Lower leg skin (tissue), 3 donors: Measurements from ENCODE around the gene KCNQ1OT1.

Experiments used
- CTCF ChIP-seq, 3 donors: fragments of 450-650 bp; IDR thresholded peaks; one replicate each; pipeline ENCODE4 v1.5.1; 2016; ENCODE audit warnings: antibody characterized with exemption in 3 of 3, mild to moderate bottlenecking in 3 of 3, moderate library complexity in 2 of 3
- POLR2A ChIP-seq, 2 donors: fragments of 450-650 bp; IDR thresholded peaks; one replicate each; pipeline ENCODE4 v1.6.1; 2016 to 2017; ENCODE audit warnings: antibody characterized with exemption in 2 of 2, mild to moderate bottlenecking in 1 of 2, moderate library complexity in 1 of 2

GRCh38 chr11:2681408-2682145 is 18.2 kb downstream of the KCNQ1OT1 start:
- TF ChIP-seq POLR2A (IDR thresholded peaks at IDR 0.05) (no peak), CTCF (IDR thresholded peaks at IDR 0.05) (no peak)
